Measurements from ENCODE around the gene SKAP2.

Gene SKAP2

DNA sequence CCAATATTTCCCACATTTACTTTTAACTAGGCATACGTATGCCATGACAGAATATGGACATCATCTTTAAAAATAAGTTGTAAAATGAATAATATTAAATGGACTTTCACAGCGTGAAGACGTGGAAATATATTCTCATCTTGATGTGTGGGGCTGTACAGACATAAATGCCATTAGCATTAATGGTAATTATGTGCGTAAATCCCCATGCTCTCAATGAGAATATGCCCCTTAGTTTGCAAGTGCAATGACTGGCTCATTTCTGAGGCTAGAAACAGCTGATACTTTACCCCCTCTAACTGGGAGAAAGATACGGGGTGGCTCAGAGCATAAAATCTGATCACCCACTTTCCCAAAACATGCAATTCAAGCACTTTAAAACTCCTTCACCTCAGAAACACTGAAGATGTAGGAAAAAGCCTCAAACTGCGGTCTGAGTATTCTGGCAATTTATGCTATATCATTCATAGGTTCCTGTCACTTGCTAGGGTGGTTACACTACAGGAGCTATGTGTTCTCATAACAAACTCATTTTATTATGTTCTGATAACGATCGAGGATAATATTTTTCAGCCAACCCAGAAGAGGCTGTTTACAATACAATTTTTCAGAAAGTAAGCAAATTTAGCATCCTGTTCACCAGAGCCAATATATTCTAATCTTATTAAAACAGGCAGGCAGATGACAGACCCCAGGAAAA lies 211.8 kb downstream of the SKAP2 start:
- H3K36me3 ChIP-seq (ENCODE audit: control insufficient read depth, insufficient read depth, low read length): no peaks in the 10 kb centered on the region
- H3K27ac ChIP-seq (ENCODE audit: low read depth, low read length): no peak overlapping the region
- H3K9ac ChIP-seq (ENCODE audit: low read length): no peak overlapping the region
- no peak overlapping the region for H3K4me3 ChIP-seq (ENCODE audit: low read length)
- H3K27me3 ChIP-seq (ENCODE audit: control insufficient read depth, insufficient read depth, low read length): no peaks in the 10 kb centered on the region
- no peaks in the 10 kb centered on the region for H3K4me1 ChIP-seq (ENCODE audit: control insufficient read depth, insufficient read depth, low read length)

DNA sequence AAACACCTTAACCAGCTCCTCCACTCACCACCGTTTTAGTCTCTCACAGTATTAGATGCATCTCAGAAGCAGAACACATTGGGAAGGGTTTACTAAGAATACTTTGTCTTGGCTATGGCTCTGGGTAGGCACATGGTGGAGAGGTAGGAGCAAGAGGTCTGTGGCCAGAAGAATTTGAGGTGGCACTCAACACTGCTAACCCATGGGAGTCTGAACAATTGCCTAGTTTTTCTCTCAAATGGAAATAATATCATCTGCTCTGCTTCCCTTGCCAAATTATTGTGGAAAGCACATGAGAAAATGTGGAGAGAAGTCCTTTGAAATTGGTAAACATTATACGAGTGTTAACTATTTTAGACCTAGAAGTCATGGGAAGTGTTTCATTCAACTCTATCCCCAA lies 214.3 kb downstream of the SKAP2 start:
- H3K27me3 ChIP-seq (ENCODE audit: control insufficient read depth, insufficient read depth, low read length): no peaks in the 10 kb centered on the region
- no peak overlapping the region for H3K9ac ChIP-seq (ENCODE audit: low read length)
- no peak overlapping the region for H3K4me3 ChIP-seq (ENCODE audit: low read length)
- no peak overlapping the region for H3K27ac ChIP-seq (ENCODE audit: low read depth, low read length)
- H3K36me3 ChIP-seq (ENCODE audit: control insufficient read depth, insufficient read depth, low read length): no peaks in the 10 kb centered on the region
- no peaks in the 10 kb centered on the region for H3K4me1 ChIP-seq (ENCODE audit: control insufficient read depth, insufficient read depth, low read length)

DNA sequence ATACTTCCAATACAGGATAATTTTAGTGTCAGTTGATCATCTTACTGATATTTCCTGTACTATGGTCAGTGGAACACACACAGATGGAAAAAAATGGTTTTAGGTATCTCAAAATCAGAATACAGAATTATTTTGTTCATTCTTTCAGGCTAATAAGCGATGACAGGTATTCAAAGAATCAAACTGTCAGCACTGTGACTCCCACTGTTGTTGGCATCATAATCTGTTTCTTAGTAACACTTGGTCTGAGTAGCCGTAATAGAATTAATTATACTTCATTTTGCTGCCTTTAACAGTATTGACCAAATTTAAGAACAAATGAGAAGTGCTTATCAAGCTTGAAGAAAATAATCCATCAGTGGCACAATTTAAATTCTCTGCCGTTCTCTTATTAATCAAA lies 215.0 kb downstream of the SKAP2 start:
- Histone ChIP-seq H3K27ac (ENCODE audit: low read depth, low read length) (no peak overlapping the region), H3K4me1 (ENCODE audit: control insufficient read depth, insufficient read depth, low read length) (no peaks in the 10 kb centered on the region), H3K36me3 (ENCODE audit: control insufficient read depth, insufficient read depth, low read length) (no peaks in the 10 kb centered on the region), H3K4me3 (ENCODE audit: low read length) (no peak overlapping the region), H3K27me3 (ENCODE audit: control insufficient read depth, insufficient read depth, low read length) (no peaks in the 10 kb centered on the region), H3K9ac (ENCODE audit: low read length) (no peak overlapping the region)

DNA sequence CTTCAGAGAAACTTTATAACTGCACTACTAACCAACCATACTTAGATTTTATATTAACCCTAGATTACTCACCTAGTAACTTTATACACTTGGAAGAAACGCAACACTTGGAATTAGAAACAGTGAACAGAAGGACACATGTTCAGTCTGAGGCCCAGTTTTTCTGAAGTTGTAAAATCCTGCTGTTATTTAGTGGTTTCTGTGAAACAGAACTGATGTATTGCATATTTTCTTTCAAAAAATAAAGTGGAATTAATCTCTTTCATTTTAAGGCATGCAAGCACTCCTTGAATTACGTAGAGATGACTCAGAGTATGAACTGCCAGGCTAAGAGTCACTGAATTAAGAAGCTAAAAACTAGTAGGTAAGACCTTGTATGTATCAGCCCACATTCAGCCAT lies 215.8 kb downstream of the SKAP2 start:
- H3K4me3 ChIP-seq (ENCODE audit: low read length): no peak overlapping the region
- H3K27me3 ChIP-seq (ENCODE audit: control insufficient read depth, insufficient read depth, low read length): no peaks in the 10 kb centered on the region
- H3K27ac ChIP-seq (ENCODE audit: low read depth, low read length): no peak overlapping the region
- no peaks in the 10 kb centered on the region for H3K36me3 ChIP-seq (ENCODE audit: control insufficient read depth, insufficient read depth, low read length)
- H3K4me1 ChIP-seq (ENCODE audit: control insufficient read depth, insufficient read depth, low read length): no peaks in the 10 kb centered on the region
- H3K9ac ChIP-seq (ENCODE audit: low read length): no peak overlapping the region

DNA sequence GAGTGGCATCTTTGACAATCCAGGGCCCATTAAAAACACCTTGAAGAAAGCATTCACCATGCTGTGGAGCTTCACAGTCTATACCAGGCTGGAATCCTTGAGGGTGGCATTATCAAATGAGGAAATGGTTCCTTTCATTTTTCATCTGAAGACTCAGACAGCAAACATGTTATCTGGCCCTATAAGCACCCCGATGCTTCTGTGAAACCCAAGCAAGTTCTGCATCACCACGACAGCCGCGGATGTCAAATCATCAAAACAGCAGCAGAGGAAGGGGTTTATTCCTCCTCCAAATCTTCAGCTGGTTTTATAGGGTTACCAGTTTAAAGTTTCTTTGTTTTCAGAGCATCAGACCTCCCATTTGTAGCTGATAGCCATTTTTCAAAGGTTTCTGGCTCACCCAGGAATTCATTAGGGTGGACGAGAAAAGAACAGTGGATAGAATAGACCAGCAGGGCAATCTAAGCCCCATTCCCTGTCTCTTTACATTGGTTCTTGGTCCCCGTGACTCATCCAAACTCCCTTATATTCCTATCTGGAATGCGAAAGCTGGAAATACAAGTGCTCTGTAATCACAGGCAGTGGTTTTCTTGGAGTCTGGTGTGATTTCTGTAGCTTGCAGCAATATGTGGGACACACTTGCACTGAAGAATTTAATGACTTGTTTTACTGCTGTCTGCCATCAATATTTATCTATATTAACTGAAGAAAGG lies 217.9 kb downstream of the SKAP2 start:
- H3K4me1 ChIP-seq (ENCODE audit: control insufficient read depth, insufficient read depth, low read length): no peaks in the 10 kb centered on the region
- H3K27me3 ChIP-seq (ENCODE audit: control insufficient read depth, insufficient read depth, low read length): no peaks in the 10 kb centered on the region
- no peak overlapping the region for H3K9ac ChIP-seq (ENCODE audit: low read length)
- H3K4me3 ChIP-seq (ENCODE audit: low read length): no peak overlapping the region
- H3K36me3 ChIP-seq (ENCODE audit: control insufficient read depth, insufficient read depth, low read length): no peaks in the 10 kb centered on the region
- no peak overlapping the region for H3K27ac ChIP-seq (ENCODE audit: low read depth, low read length)

DNA sequence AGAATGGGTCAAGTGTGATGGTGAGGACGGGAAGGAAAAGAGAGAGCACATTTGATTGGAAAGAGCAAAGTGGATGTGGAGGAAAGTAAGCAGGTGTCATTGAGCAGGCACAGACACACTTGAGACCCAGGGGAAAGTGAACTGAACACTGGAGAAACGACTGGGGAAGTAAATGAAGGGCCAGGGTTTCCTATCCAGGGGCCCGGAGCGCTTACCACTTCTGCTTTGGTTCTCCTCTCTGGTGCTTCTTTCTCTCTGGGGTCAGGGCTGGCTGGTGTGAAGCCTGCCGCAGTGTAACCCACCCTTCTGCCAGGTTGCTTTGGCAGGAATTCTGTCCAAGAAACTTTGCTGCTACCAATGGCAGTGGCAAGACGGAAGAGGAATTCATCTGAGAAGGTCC lies 219.3 kb downstream of the SKAP2 start:
- Histone ChIP-seq H3K4me1 (ENCODE audit: control insufficient read depth, insufficient read depth, low read length) (no peaks in the 10 kb centered on the region), H3K27me3 (ENCODE audit: control insufficient read depth, insufficient read depth, low read length) (no peaks in the 10 kb centered on the region), H3K27ac (ENCODE audit: low read depth, low read length) (no peak overlapping the region), H3K36me3 (ENCODE audit: control insufficient read depth, insufficient read depth, low read length) (no peaks in the 10 kb centered on the region), H3K9ac (ENCODE audit: low read length) (no peak overlapping the region), H3K4me3 (ENCODE audit: low read length) (no peak overlapping the region)

DNA sequence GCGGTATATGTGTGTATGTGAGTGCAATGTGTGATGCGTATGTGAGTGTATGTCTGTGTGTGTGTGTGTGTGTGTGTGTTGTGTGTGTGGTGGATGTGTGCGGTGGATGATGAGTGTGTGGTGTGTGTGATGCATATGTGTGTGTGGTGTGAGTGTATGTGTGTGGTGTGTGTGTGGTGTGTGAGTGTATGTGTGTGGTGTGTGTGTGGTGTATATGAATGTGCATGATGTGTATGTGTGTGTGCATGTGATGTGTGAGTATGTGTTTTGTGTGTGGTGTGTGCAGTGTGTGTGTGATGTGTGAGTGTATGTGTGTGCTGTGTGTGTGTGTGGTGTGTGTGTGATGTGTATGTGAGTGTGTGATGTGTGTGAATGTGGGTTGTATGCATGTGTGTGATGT lies 222.0 kb downstream of the SKAP2 start:
- H3K4me3 ChIP-seq (ENCODE audit: low read length): no peak overlapping the region
- H3K27ac ChIP-seq (ENCODE audit: low read depth, low read length): no peak overlapping the region
- no peaks in the 10 kb centered on the region for H3K36me3 ChIP-seq (ENCODE audit: control insufficient read depth, insufficient read depth, low read length)
- H3K9ac ChIP-seq (ENCODE audit: low read length): no peak overlapping the region
- no peaks in the 10 kb centered on the region for H3K27me3 ChIP-seq (ENCODE audit: control insufficient read depth, insufficient read depth, low read length)
- no peaks in the 10 kb centered on the region for H3K4me1 ChIP-seq (ENCODE audit: control insufficient read depth, insufficient read depth, low read length)

DNA sequence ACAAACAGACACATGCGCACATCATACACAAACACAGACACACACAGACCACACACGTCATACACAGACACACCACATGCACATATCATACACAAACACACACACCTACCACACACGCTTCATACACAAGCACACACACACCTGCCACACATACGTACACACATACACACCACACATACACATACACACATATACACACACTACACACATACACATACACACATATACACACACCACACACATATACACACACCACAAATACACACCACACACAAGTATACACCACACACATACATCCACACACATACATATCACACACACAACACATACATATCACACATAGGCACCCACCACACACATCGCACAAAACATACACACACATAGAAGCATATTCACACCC lies 224.7 kb downstream of the SKAP2 start:
- H3K36me3 ChIP-seq (ENCODE audit: control insufficient read depth, insufficient read depth, low read length): no peaks in the 10 kb centered on the region
- H3K4me1 ChIP-seq (ENCODE audit: control insufficient read depth, insufficient read depth, low read length): no peaks in the 10 kb centered on the region
- H3K4me3 ChIP-seq (ENCODE audit: low read length): no peak overlapping the region
- no peaks in the 10 kb centered on the region for H3K27me3 ChIP-seq (ENCODE audit: control insufficient read depth, insufficient read depth, low read length)
- no peak overlapping the region for H3K27ac ChIP-seq (ENCODE audit: low read depth, low read length)
- H3K9ac ChIP-seq (ENCODE audit: low read length): no peak overlapping the region

DNA sequence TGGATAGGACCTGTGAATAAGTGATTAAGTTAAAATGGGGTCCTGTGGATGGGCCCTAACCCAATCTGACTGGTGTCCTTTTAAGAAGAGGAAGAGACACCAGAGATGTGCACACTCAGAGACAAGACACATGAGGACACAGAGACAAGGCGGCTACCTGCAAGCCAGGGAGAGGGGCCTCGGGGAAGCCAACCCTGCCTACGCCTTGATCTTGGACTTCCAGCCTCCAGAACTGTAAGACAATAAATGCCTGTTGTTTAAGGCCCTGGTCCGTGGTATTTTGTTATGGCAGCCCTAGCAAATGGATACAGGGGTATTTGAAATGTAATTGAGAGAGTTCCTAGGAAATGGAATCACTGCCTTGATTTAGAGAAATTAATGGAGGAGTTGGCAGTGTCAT lies 225.3 kb downstream of the SKAP2 start:
- H3K9ac ChIP-seq (ENCODE audit: low read length): no peak overlapping the region
- no peaks in the 10 kb centered on the region for H3K27me3 ChIP-seq (ENCODE audit: control insufficient read depth, insufficient read depth, low read length)
- no peaks in the 10 kb centered on the region for H3K4me1 ChIP-seq (ENCODE audit: control insufficient read depth, insufficient read depth, low read length)
- H3K36me3 ChIP-seq (ENCODE audit: control insufficient read depth, insufficient read depth, low read length): no peaks in the 10 kb centered on the region
- no peak overlapping the region for H3K4me3 ChIP-seq (ENCODE audit: low read length)
- no peak overlapping the region for H3K27ac ChIP-seq (ENCODE audit: low read depth, low read length)

DNA sequence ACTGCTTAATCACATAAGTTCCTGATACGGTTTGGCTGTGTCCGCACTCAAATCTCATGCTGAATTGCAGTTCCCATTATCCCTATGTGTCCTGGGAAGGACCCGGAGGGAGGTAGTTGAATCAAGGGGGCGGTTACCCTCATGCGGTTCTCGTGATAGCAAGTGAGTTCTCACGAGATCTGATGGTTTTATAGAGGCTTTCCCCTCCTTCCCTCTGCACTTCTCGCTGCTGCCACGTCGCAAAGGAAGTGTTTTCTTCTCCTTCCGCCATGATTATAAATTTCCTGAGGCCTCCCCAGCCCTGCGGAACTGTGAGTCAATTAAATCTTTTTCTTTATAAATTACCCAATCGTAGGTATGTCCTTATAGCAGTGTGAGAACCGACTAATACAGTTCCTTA lies 226.2 kb downstream of the SKAP2 start:
- Histone ChIP-seq H3K27ac (ENCODE audit: low read depth, low read length) (no peak overlapping the region), H3K36me3 (ENCODE audit: control insufficient read depth, insufficient read depth, low read length) (no peaks in the 10 kb centered on the region), H3K4me3 (ENCODE audit: low read length) (no peak overlapping the region), H3K27me3 (ENCODE audit: control insufficient read depth, insufficient read depth, low read length) (no peaks in the 10 kb centered on the region), H3K4me1 (ENCODE audit: control insufficient read depth, insufficient read depth, low read length) (no peaks in the 10 kb centered on the region), H3K9ac (ENCODE audit: low read length) (no peak overlapping the region)

DNA sequence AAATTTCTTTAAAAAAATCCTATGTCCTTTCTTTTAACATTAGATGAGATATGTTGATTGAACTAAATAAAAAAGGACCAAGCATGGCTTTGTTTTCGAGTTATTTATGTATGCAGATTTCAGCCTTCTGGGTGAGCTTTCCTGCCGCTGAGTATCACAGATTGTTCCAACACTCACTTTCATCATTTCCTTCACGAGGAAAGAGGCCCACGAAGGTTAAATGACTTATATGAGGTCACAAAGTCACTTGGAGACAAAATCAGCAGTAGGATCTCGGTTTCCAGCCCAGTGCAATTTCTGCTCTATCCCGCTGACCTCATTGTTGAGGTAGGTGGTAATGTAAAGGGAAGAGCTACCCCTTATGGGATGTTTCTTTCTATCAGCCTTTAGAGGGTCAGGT lies 226.8 kb downstream of the SKAP2 start:
- no peak overlapping the region for H3K27ac ChIP-seq (ENCODE audit: low read depth, low read length)
- H3K4me3 ChIP-seq (ENCODE audit: low read length): no peak overlapping the region
- H3K9ac ChIP-seq (ENCODE audit: low read length): no peak overlapping the region
- no peaks in the 10 kb centered on the region for H3K27me3 ChIP-seq (ENCODE audit: control insufficient read depth, insufficient read depth, low read length)
- H3K4me1 ChIP-seq (ENCODE audit: control insufficient read depth, insufficient read depth, low read length): no peaks in the 10 kb centered on the region
- no peaks in the 10 kb centered on the region for H3K36me3 ChIP-seq (ENCODE audit: control insufficient read depth, insufficient read depth, low read length)

DNA sequence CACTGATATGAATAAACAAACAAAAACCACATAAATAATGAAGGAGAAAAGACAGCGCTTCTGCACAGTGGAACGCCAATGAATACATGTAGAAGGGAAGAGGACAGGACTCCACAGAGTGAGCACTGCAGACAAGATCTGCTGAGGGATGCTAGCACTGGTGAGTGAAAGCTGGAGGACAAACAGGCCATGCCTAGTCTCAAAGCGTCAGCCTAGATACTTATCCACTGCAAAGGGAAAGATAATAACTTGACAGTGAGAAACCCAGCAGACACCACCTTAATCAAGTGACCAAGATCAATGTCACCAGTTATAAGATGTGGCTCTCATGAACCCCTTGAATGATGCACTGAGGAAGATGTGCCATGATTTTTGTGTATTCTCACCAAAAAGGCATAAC lies 227.6 kb downstream of the SKAP2 start:
- H3K4me3 ChIP-seq (ENCODE audit: low read length): no peak overlapping the region
- H3K27ac ChIP-seq (ENCODE audit: low read depth, low read length): no peak overlapping the region
- H3K27me3 ChIP-seq (ENCODE audit: control insufficient read depth, insufficient read depth, low read length): no peaks in the 10 kb centered on the region
- H3K36me3 ChIP-seq (ENCODE audit: control insufficient read depth, insufficient read depth, low read length): no peaks in the 10 kb centered on the region
- no peaks in the 10 kb centered on the region for H3K4me1 ChIP-seq (ENCODE audit: control insufficient read depth, insufficient read depth, low read length)
- no peak overlapping the region for H3K9ac ChIP-seq (ENCODE audit: low read length)

DNA sequence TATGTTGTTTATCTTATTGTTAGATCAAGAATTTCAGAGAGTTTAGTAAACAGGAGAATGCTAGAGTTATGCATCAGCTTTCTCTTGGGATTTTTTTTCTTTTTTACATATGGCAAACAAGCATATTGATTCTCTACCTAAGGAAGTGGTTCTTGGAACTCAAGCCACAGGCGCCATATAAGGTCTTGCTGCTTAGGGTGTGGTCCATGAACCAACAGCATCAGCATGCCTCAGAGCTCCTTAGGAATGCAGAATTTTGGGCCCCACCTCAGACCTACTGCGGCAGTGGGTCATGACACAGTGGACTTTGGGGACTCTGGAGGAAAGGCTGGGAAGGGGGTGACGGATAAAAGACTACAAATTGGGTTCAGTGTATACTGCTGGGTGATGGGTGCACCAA lies 230.8 kb downstream of the SKAP2 start:
- H3K4me3 ChIP-seq (ENCODE audit: low read length): no peak overlapping the region
- no peaks in the 10 kb centered on the region for H3K4me1 ChIP-seq (ENCODE audit: control insufficient read depth, insufficient read depth, low read length)
- no peaks in the 10 kb centered on the region for H3K27me3 ChIP-seq (ENCODE audit: control insufficient read depth, insufficient read depth, low read length)
- no peak overlapping the region for H3K27ac ChIP-seq (ENCODE audit: low read depth, low read length)
- no peaks in the 10 kb centered on the region for H3K36me3 ChIP-seq (ENCODE audit: control insufficient read depth, insufficient read depth, low read length)
- H3K9ac ChIP-seq (ENCODE audit: low read length): no peak overlapping the region

Data from rectal smooth muscle tissue (tissue), 1 donor.